Stimulated activated CD4-positive, alpha-beta T cell treated with anti-CD3 and anti-CD28 coated beads, Interleukin-15, amount 100 ng/mL, for 48 hours (primary cell): ENCODE data around the gene CCDC85C.

Source experiments
- DNase-seq, 2 donors: peaks; one replicate each; pipeline ENCODE4 v3.0.0-alpha.2; 2020; ENCODE audit warnings: low read depth in 2 of 2

CCDC85C gene

GRCh38 chr14:99589651-99590530 is 14.1 kb downstream of the CCDC85C start:
- DNase-seq, result no peak

- no peak for DNase-seq
Measured at GRCh38 chr14:99589031-99589441, 15.0 kb downstream of the CCDC85C start.

- DNase-seq, result no peak
Measured at GRCh38 chr14:99587460-99588278, 16.3 kb downstream of the CCDC85C start.

GRCh38 chr14:99586761-99587459 is 17.1 kb downstream of the CCDC85C start:
- DNase-seq, result no peak

GRCh38 chr14:99586054-99586760 is 17.8 kb downstream of the CCDC85C start:
- no peak for DNase-seq

GRCh38 chr14:99584823-99585222 is 19.2 kb downstream of the CCDC85C start:
- DNase-seq, result no peak

- no peak for DNase-seq
Measured at GRCh38 chr14:99581938-99582337, 22.1 kb downstream of the CCDC85C start.

GRCh38 chr14:99581374-99581773 is 22.6 kb downstream of the CCDC85C start:
- no peak for DNase-seq

- no peak for DNase-seq
Measured at GRCh38 chr14:99579903-99580571, 24.0 kb downstream of the CCDC85C start.

GRCh38 chr14:99579120-99579836 is 24.7 kb downstream of the CCDC85C start:
- DNase-seq, result no peak

GRCh38 chr14:99578541-99579101 is 25.4 kb downstream of the CCDC85C start:
- DNase-seq, result no peak

- DNase-seq, result no peak
Measured at GRCh38 chr14:99576761-99577705, 27.0 kb downstream of the CCDC85C start.

GRCh38 chr14:99576304-99576703 is 27.7 kb downstream of the CCDC85C start:
- no peak for DNase-seq

- DNase-seq, result no peak
Measured at GRCh38 chr14:99575043-99576023, 28.7 kb downstream of the CCDC85C start.

GRCh38 chr14:99574099-99574880 is 29.7 kb downstream of the CCDC85C start:
- no peak for DNase-seq

GRCh38 chr14:99573436-99574098 is 30.4 kb downstream of the CCDC85C start:
- no peak for DNase-seq
